HUES64 (cell line): ENCODE measurements around the gene L3MBTL4.
"Not testable (repeated sequence)": the region's sequence is repeated elsewhere in the genome, so short reads cannot be mapped to it uniquely, and the experiment has no call there.

ENCODE experiments used
- H3K27ac ChIP-seq: 2 replicates; pipeline ENCODE4 v1.7.0; 2013; ENCODE audit warnings: low read depth, low read length, inconsistent platforms
- H3K27me3 ChIP-seq: 2 replicates; pipeline ENCODE4 v1.6.1; 2013; ENCODE audit warnings: mild to moderate bottlenecking, low read length; ENCODE audit not compliant: insufficient read depth
- H3K36me3 ChIP-seq: 2 replicates; pipeline ENCODE4 v1.6.1; 2013; ENCODE audit warnings: mild to moderate bottlenecking, low read length; ENCODE audit not compliant: insufficient read depth
- H3K4me1 ChIP-seq: 2 replicates; pipeline ENCODE4 v1.6.1; 2013; ENCODE audit warnings: mild to moderate bottlenecking, low read length, moderate library complexity; ENCODE audit not compliant: insufficient read depth
- H3K4me3 ChIP-seq: 2 replicates; pipeline ENCODE4 v1.5.1; 2013; ENCODE audit warnings: mild to moderate bottlenecking, low read length, moderate library complexity
- H3K9ac ChIP-seq: 2 replicates; pipeline ENCODE4 v1.6.1; 2013; ENCODE audit warnings: mild to moderate bottlenecking, low read depth, low read length
- H3K9me3 ChIP-seq: 2 replicates; pipeline ENCODE4 v1.6.1; 2013; ENCODE audit warnings: low read depth, low read length; ENCODE audit not compliant: insufficient read depth
- WGBS: fragments of 150-250, 120-280 bp; methylation state at CpG from one replicate; pipeline ENCODE4 v1.1.7; 2013; ENCODE audit warnings: missing lambda C conversion rate; 5-methylcytosine and 5-hydroxymethylcytosine counted together

L3MBTL4 gene

DNA sequence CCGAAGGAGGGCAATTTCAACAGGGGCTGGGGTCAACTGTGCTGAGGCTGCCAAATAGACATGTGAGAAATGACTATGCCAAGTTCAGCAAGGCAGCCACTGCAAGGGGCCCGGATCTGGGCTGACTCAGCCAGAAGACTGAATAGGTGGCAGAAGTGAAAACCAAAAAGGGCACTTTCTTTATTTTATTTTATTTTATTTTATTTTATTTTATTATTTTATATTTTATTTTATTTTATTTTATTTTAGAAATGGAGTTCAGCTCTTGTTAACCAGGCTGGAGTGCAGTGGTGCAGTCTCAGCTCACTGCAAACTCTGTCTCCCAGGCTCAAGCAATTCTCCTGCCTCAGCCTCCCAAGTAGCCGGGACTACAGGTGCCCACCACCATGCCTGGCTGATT is 228.9 kb downstream of the L3MBTL4 start:
- H3K36me3 ChIP-seq, H3K9ac ChIP-seq, H3K4me1 ChIP-seq, H3K4me3 ChIP-seq, H3K27ac ChIP-seq, H3K27me3 ChIP-seq: not testable (repeated sequence)
- H3K9me3 ChIP-seq: peaks cover 18% of the 10 kb centered on the region; the same call in 1 of the 2 replicates
- 94% methylated on average over 3 of the region's 3 CpGs for WGBS

DNA sequence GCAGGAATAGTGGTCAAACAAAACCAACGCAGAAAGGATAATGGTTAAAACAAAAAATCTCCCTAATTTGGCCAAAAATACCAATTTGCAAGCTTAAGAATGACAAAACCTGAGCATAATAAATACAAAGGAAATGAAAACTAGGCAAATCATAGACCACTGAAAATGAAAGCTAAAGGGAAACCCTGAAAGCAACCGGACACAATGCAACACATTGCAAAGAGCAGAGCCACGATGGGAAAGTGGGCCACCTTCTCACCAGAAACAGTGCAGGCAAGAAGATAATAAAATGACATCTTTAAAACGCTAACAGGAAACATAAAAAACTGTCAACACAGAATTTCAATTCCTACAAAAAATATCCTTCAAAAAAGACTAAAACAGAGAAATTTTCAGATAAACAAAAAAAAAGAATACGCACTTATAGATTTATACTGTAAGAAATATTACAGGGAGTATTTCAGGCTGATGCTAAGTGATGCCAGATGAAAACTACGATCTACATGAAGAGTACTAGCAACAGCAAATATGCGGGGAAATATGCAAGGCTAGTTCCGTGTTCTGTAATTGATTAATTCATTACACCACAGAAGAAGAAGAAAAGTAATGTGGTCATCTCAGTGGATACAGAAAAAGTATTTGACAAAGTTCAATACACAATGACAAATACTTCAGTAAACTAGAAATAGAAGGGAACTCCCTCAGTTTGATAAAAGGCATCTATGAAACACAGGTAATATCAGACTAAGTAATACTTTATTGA is 239.5 kb downstream of the L3MBTL4 start:
- H3K9me3 ChIP-seq: no peaks in the 10 kb centered on the region
- H3K27ac ChIP-seq: no peak overlapping the region
- H3K9ac ChIP-seq: no peak overlapping the region
- no peak overlapping the region for H3K4me3 ChIP-seq
- no peaks in the 10 kb centered on the region for H3K36me3 ChIP-seq
- no peaks in the 10 kb centered on the region for H3K4me1 ChIP-seq
- no peaks in the 10 kb centered on the region for H3K27me3 ChIP-seq
- 97% methylated on average over 6 of the region's 8 CpGs for WGBS

DNA sequence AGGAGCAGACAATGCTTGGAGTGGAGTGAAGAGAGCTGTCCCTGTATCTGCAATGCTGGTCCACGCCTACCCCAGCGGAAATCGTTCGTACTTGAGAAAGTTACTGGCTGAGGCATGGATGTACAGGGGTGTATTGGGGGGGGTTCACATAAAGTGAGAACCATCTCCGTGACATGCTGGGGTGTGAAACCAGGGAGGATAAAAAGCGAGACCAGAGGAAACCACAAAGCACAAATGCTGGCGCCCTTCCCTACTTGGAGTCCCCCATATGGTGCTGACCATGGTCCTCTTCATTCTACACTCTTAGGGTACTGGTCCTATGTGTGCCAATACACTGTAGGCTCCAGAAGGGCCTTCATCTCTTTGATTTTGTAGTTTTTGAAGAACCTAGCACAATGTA is 244.1 kb downstream of the L3MBTL4 start:
- H3K27ac ChIP-seq: no peak overlapping the region
- no peak overlapping the region for H3K4me3 ChIP-seq
- WGBS: 98% methylated on average over 7 of the region's 7 CpGs
- no peaks in the 10 kb centered on the region for H3K4me1 ChIP-seq
- H3K9me3 ChIP-seq: no peaks in the 10 kb centered on the region
- H3K9ac ChIP-seq: no peak overlapping the region
- H3K36me3 ChIP-seq: no peaks in the 10 kb centered on the region
- H3K27me3 ChIP-seq: no peaks in the 10 kb centered on the region

- H3K9ac ChIP-seq: no peak overlapping the region
- no peaks in the 10 kb centered on the region for H3K27me3 ChIP-seq
- peaks cover 16% of the 10 kb centered on the region for H3K9me3 ChIP-seq
- no peaks in the 10 kb centered on the region for H3K36me3 ChIP-seq
- no peak overlapping the region for H3K27ac ChIP-seq
- H3K4me3 ChIP-seq: no peak overlapping the region
- no peaks in the 10 kb centered on the region for H3K4me1 ChIP-seq
- WGBS: 97% methylated on average over 4 of the region's 4 CpGs
Observed at GRCh38 chr18:6161549-6161948, 253.2 kb downstream of the L3MBTL4 start.

GRCh38 chr18:6159426-6159825 is 255.3 kb downstream of the L3MBTL4 start:
- Histone ChIP-seq H3K36me3 (no peaks in the 10 kb centered on the region), H3K27ac (no peak overlapping the region), H3K4me1 (no peaks in the 10 kb centered on the region), H3K9me3 (peaks cover 16% of the 10 kb centered on the region), H3K4me3 (no peak overlapping the region), H3K27me3 (no peaks in the 10 kb centered on the region), H3K9ac (no peak overlapping the region)
- whole genome bisulfite sequencing: 93% methylated on average over 7 of the region's 7 CpGs

GRCh38 chr18:6158958-6159357 is 255.8 kb downstream of the L3MBTL4 start:
- Histone ChIP-seq H3K27me3 (no peaks in the 10 kb centered on the region), H3K4me3 (no peak overlapping the region), H3K27ac (no peak overlapping the region), H3K9me3 (peaks cover 16% of the 10 kb centered on the region), H3K4me1 (no peaks in the 10 kb centered on the region), H3K36me3 (no peaks in the 10 kb centered on the region), H3K9ac (no peak overlapping the region)
- 95% methylated on average over 3 of the region's 3 CpGs for whole genome bisulfite sequencing

- Histone ChIP-seq H3K9me3 (no peaks in the 10 kb centered on the region), H3K36me3 (no peaks in the 10 kb centered on the region), H3K27me3 (no peaks in the 10 kb centered on the region), H3K4me3 (no peak overlapping the region), H3K27ac (no peak overlapping the region), H3K4me1 (no peaks in the 10 kb centered on the region), H3K9ac (no peak overlapping the region)
- WGBS: 89% methylated on average over 5 of the region's 6 CpGs
Observed at GRCh38 chr18:6156446-6156845, 258.3 kb downstream of the L3MBTL4 start.

- WGBS: 80% methylated on average over 1 of the region's 2 CpGs
- Histone ChIP-seq H3K4me3 (no peak overlapping the region), H3K4me1 (no peaks in the 10 kb centered on the region), H3K27me3 (no peaks in the 10 kb centered on the region), H3K36me3 (no peaks in the 10 kb centered on the region), H3K9me3 (no peaks in the 10 kb centered on the region), H3K27ac (no peak overlapping the region), H3K9ac (no peak overlapping the region)
Observed at GRCh38 chr18:6155707-6156106, 259.0 kb downstream of the L3MBTL4 start.

DNA sequence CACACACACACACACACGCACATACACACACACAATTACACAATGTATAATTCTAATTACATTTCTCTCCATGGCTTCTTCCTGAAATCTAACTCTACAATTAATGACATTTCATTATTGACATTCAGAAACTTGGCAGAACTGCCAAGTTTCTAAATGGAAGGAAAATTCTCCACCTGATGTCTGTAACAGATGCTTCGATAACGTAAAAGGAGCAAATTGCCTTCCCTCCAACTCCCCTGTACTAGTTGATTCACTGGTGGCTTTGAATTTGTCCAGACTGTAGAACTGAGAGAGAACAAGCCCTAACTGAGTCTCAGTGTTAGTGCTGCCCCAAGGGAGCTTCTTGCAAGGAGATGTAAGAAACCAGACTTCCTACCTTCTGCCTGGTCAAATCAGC is 264.3 kb downstream of the L3MBTL4 start:
- Histone ChIP-seq H3K9me3 (no peaks in the 10 kb centered on the region), H3K27ac (no peak overlapping the region), H3K27me3 (no peaks in the 10 kb centered on the region), H3K9ac (no peak overlapping the region), H3K4me1 (no peaks in the 10 kb centered on the region), H3K4me3 (no peak overlapping the region), H3K36me3 (no peaks in the 10 kb centered on the region)
- WGBS: 95% methylated on average over 3 of the region's 3 CpGs

DNA sequence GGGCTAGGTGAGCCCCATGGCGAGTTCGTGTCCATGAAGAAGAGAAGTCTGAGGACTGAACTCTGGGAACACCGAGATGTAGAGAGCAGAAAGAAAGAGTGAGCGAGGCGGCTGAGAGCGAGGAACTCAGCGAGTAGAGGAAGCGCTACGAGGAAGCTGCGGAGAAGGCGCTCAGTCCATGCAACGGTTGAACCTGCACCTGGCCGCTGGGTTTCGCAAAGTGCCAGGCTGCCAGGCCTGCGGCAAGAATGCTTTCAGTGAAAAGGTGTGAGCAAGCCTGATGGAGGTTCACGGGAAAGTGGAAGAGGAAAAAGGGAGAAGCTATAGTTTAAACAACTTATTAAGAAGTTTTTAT is 268.4 kb downstream of the L3MBTL4 start:
- H3K4me1 ChIP-seq: no peaks in the 10 kb centered on the region
- H3K4me3 ChIP-seq: no peak overlapping the region
- H3K36me3 ChIP-seq: no peaks in the 10 kb centered on the region
- 94% methylated on average over 16 of the region's 16 CpGs for WGBS
- no peak overlapping the region for H3K9ac ChIP-seq
- H3K27ac ChIP-seq: no peak overlapping the region
- H3K9me3 ChIP-seq: no peaks in the 10 kb centered on the region
- no peaks in the 10 kb centered on the region for H3K27me3 ChIP-seq

DNA sequence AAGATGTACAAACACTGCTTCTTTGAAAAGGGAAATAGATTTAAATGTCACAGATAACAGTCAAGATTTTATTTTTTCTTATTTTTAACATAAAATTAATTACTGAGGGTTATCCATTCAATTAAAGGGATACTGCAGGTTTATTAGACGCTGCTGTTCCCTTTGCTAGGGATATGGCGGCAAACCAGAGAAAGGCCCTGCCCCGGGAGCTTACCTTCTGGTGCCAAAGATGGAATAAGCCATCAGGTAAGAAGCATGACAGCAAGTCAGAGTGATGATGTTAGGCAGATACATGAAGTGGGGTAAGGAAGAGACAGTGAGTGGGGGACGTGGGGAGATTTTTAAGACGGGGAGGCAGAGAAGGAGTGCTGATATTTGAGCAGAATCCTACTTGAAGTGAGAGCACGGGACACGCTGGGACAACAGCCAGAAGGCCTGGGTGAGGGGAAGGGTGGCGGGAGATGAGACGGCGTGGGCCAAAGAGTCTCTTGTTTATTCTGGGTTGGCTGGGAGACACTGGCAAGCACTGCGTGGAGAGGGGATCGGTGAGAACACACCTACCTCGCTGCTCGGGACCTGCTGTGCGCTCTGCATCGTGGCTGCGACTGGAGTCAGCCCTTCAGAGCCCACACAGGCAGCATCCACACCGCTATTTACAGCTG is 268.9 kb downstream of the L3MBTL4 start:
- H3K27ac ChIP-seq: no peak overlapping the region
- H3K9ac ChIP-seq: no peak overlapping the region
- 89% methylated on average over 18 of the region's 18 CpGs for WGBS
- no peaks in the 10 kb centered on the region for H3K4me1 ChIP-seq
- no peaks in the 10 kb centered on the region for H3K36me3 ChIP-seq
- no peaks in the 10 kb centered on the region for H3K27me3 ChIP-seq
- no peaks in the 10 kb centered on the region for H3K9me3 ChIP-seq
- H3K4me3 ChIP-seq: no peak overlapping the region
